ENCODE results near the gene HERC6.

DNA sequence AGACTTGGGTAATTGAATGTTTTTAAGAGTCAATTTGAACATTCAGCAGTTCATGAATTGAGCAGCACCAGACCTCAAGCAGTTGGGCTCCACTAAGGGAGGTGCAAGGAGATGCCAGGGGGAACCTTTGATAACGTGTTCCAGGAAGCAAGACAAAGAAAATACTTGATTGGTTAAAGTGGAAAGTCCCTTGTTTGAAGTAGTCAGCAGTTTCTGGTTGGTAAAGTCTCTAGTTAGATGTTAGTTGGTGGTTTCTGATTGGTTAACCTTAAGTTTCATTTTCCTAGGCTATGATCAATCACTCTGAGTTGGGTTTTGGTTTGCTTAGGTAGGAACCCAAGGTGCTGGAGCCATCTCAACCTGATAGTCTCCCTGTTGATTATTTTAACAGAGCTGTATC is 4.0 kb downstream of the HERC6 start:
- TF ChIP-seq POLR2A (IDR thresholded peaks at IDR 0.05) (no peak), EP300 (IDR thresholded peaks at IDR 0.05) (no peak)
- TF ChIP-seq, protein P1, sequence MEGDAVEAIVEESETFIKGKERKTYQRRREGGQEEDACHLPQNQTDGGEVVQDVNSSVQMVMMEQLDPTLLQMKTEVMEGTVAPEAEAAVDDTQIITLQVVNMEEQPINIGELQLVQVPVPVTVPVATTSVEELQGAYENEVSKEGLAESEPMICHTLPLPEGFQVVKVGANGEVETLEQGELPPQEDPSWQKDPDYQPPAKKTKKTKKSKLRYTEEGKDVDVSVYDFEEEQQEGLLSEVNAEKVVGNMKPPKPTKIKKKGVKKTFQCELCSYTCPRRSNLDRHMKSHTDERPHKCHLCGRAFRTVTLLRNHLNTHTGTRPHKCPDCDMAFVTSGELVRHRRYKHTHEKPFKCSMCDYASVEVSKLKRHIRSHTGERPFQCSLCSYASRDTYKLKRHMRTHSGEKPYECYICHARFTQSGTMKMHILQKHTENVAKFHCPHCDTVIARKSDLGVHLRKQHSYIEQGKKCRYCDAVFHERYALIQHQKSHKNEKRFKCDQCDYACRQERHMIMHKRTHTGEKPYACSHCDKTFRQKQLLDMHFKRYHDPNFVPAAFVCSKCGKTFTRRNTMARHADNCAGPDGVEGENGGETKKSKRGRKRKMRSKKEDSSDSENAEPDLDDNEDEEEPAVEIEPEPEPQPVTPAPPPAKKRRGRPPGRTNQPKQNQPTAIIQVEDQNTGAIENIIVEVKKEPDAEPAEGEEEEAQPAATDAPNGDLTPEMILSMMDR (IDR thresholded peaks at IDR 0.05) = no peak

Measured in sigmoid colon (tissue), 4 donors.